Common myeloid progenitor, CD34-positive (primary cell): ENCODE results near the gene PPP1R7.
A peak's percentile ranks its signal among the peaks of the same experiment; 100 is the strongest.

Experiments
- CTCF ChIA-PET: fragments of 350-600 bp; sonication (Branson Sonifier 250); formaldehyde crosslinking; loops from one replicate; lab custom pipeline; 2021; ENCODE audit warnings: antibody characterized with exemption; lab: Charles Lee
- POLR2A ChIA-PET: fragments of 350-600 bp; sonication (Branson Sonifier 250); formaldehyde crosslinking; loops from one replicate; lab custom pipeline; 2021; ENCODE audit warnings: antibody characterized with exemption; lab: Charles Lee
- DNase-seq, 3 donors: peaks; one replicate each; pipeline versions ENCODE4 v3.0.0 to v3.0.0-alpha.2; 2013
- H3K27ac ChIP-seq, 2 experiments: 1 replicate in 1 of 2; 2 replicates in 1 of 2; pipeline ENCODE4 v1.7.0; 2013; ENCODE audit warnings: inconsistent platforms in 2 of 2, low read length in 2 of 2, mild to moderate bottlenecking in 2 of 2, low read depth in 1 of 2, moderate library complexity in 1 of 2; ENCODE audit not compliant: severe bottlenecking in 2 of 2, insufficient read depth in 1 of 2, poor library complexity in 1 of 2
- H3K27me3 ChIP-seq, 5 experiments: replicated peaks in 2 of 5; 1 replicate in 3 of 5; 2 replicates in 2 of 5; pipeline versions ENCODE4 v1.6.1 to v1.7.0; 2013; ENCODE audit warnings: low read length in 4 of 5, mild to moderate bottlenecking in 2 of 5, moderate library complexity in 2 of 5, inconsistent platforms in 1 of 5; ENCODE audit not compliant: insufficient read depth in 5 of 5, control insufficient read depth in 4 of 5
- H3K36me3 ChIP-seq, 4 experiments: 1 replicate in 2 of 4; 2 replicates in 2 of 4; pipeline versions ENCODE4 v1.6.1 to v1.7.0; 2013; ENCODE audit warnings: low read length in 3 of 4, control low read depth in 1 of 4, mild to moderate bottlenecking in 1 of 4; ENCODE audit not compliant: control insufficient read depth in 4 of 4, insufficient read depth in 4 of 4
- H3K4me1 ChIP-seq, 4 experiments: 1 replicate in 3 of 4; 2 replicates in 1 of 4; pipeline versions ENCODE4 v1.6.1 to v1.7.1; 2013; ENCODE audit warnings: low read length in 3 of 4, mild to moderate bottlenecking in 3 of 4, control low read depth in 1 of 4, inconsistent platforms in 1 of 4, moderate library complexity in 1 of 4; ENCODE audit not compliant: control insufficient read depth in 4 of 4, insufficient read depth in 4 of 4; ENCODE audit errors: control extremely low read depth in 1 of 4
- H3K4me3 ChIP-seq, 7 experiments: 1 replicate in 4 of 7; 2 replicates in 3 of 7; pipeline versions ENCODE4 v1.5.1 to v1.7.0; 2013; ENCODE audit warnings: mild to moderate bottlenecking in 7 of 7, low read length in 6 of 7, moderate library complexity in 6 of 7, inconsistent platforms in 2 of 7, low read depth in 2 of 7, control low read depth in 1 of 7; ENCODE audit not compliant: insufficient read depth in 4 of 7, control insufficient read depth in 1 of 7; ENCODE audit errors: extremely low read depth in 1 of 7
- H3K9me3 ChIP-seq, 5 experiments: 1 replicate in 4 of 5; 2 replicates in 1 of 5; pipeline versions ENCODE4 v1.6.1 to v1.7.1; 2013; ENCODE audit warnings: low read length in 4 of 5, mild to moderate bottlenecking in 2 of 5, inconsistent platforms in 1 of 5, low read depth in 1 of 5, moderate library complexity in 1 of 5; ENCODE audit not compliant: control insufficient read depth in 4 of 5, insufficient read depth in 2 of 5; ENCODE audit errors: control extremely low read depth in 1 of 5
- whole genome bisulfite sequencing: methylation state at CpG from one replicate; pipeline ENCODE4 v1.1.5; 2013; ENCODE audit not compliant: insufficient coverage; 5-methylcytosine and 5-hydroxymethylcytosine counted together

The PPP1R7 gene

GRCh38 chr2:241121008-241121407 lies 29.3 kb upstream of the PPP1R7 start:
- Histone ChIP-seq H3K27me3 (no peaks in the 10 kb centered on the region), H3K4me1 (no peaks in the 10 kb centered on the region), H3K4me3 (no peak overlapping the region), H3K9me3 (peaks cover 0 to 3% (median 0%) of the 10 kb centered on the region in 5 experiments), H3K36me3 (peaks cover 2 to 45% (median 27%) of the 10 kb centered on the region in 4 experiments), H3K27ac (no peak overlapping the region)
- DNase-seq: no peak
- ChIA-PET POLR2A (no interaction called here), CTCF (no interaction called here)
- no CpG with 5 or more reads among the region's 5 CpGs for WGBS

DNA sequence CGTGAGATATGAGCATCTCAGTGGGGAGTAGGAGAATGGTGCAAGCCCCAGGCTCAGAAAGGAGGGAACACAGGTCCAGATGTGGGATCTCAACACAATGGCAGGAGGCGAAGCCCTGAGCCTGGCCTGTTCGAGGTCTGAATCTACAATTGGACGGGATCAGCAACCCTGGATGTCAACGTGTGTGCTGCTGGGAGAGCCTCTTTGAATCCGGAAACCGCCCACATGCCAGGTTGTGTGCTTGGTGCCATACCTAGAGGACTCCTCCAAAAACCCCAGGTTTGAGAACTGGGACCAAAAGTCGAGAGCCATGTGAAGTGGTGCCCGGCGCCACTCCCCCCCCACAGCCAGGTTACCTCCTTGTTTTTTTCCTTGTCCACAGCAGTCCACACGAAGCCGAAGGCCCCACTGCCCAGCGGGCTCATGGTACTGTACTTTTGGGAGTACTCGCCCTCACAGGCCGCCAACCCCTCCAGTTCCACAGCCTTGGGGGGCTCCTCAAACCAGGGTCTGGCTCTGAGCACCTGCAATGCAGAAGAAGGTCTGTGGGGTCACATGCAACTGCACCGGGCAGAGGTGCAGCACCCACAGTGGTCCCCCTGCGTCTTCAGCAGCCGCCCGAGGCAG lies 27.8 kb upstream of the PPP1R7 start:
- Histone ChIP-seq H3K27me3 (no peaks in the 10 kb centered on the region), H3K4me1 (no peaks in the 10 kb centered on the region), H3K9me3 (peaks cover 0 to 3% (median 0%) of the 10 kb centered on the region in 5 experiments), H3K27ac (no peak overlapping the region), H3K4me3 (no peak overlapping the region), H3K36me3 (peaks cover 2 to 49% (median 31%) of the 10 kb centered on the region in 4 experiments)
- WGBS: 98% methylated on average over 16 of the region's 19 CpGs
- DNase-seq: no peak
- ChIA-PET POLR2A (no interaction called here), CTCF (no interaction called here)

GRCh38 chr2:241123816-241124536 lies 26.3 kb upstream of the PPP1R7 start:
- Histone ChIP-seq H3K9me3 (peaks cover 0 to 3% (median 0%) of the 10 kb centered on the region in 5 experiments), H3K27me3 (no peaks in the 10 kb centered on the region), H3K4me1 (no peaks in the 10 kb centered on the region), H3K36me3 (peaks cover 2 to 52% (median 30%) of the 10 kb centered on the region in 4 experiments), H3K27ac (no peak overlapping the region), H3K4me3 (no peak overlapping the region)
- ChIA-PET POLR2A (interaction anchor here (0.7 to 0.9 kb wide), 2 partner anchors 9 to 11 kb away, joined by 3 read pairs; no protein-coding TSS in a partner anchor), CTCF (interaction anchor here (1.0 to 1.1 kb wide), 2 partner anchors 10 to 165 kb away, joined by 3 read pairs; no protein-coding TSS in a partner anchor)
- WGBS: 98% methylated on average over 12 of the region's 16 CpGs
- DNase-seq: peak in 1 of 3 donors; percentile 21

GRCh38 chr2:241125626-241126025 lies 24.6 kb upstream of the PPP1R7 start:
- WGBS: 98% methylated on average over 10 of the region's 13 CpGs
- H3K4me1 ChIP-seq: no peaks in the 10 kb centered on the region
- no peak for DNase-seq

DNA sequence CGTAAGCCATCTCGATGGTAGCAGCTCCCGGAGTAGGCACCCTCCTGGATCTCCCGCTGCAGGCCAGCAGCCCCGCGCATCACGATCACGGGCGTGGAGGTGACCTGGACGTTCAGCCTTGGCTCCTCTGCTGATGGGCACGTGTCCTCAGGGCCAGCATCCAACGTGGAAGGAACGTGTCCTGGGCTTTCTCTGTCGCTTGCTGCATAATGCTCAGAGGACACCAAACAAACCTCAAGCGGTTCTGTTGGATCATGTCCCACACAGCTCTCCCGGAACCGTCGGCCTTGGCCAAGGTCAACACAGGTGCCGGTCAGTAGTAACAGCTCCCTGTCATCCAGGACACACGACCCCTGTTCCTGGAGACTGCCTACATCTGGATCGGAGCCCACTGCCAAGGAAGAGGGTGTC lies 24.1 kb upstream of the PPP1R7 start:
- no peak for DNase-seq
- no peak overlapping the region for H3K4me3 ChIP-seq
- no peak overlapping the region for H3K27ac ChIP-seq
- CTCF ChIA-PET: interaction anchor here (1.6 kb wide), 1 partner anchor 48 kb away, joined by 3 read pairs; no protein-coding TSS in a partner anchor
- H3K27me3 ChIP-seq: no peaks in the 10 kb centered on the region
- H3K4me1 ChIP-seq: no peaks in the 10 kb centered on the region
- WGBS: 98% methylated on average over 21 of the region's 21 CpGs
- peaks cover 0 to 55% (median 32%) of the 10 kb centered on the region in 4 experiments for H3K36me3 ChIP-seq
- no peaks in the 10 kb centered on the region for H3K9me3 ChIP-seq
- POLR2A ChIA-PET: no interaction called here

More at GRCh38 chr2:241125626-241126025, 24.6 kb upstream of the PPP1R7 start:
- no peak overlapping the region for H3K4me3 ChIP-seq
- H3K27ac ChIP-seq: no peak overlapping the region
- ChIA-PET POLR2A (no interaction called here), CTCF (interaction anchor here (1.6 kb wide), 1 partner anchor 48 kb away, joined by 3 read pairs; no protein-coding TSS in a partner anchor)
- H3K36me3 ChIP-seq: peaks cover under 1 to 60% (median 36%) of the 10 kb centered on the region in 4 experiments
- H3K27me3 ChIP-seq: no peaks in the 10 kb centered on the region
- peaks cover 0 to 3% (median 0%) of the 10 kb centered on the region in 5 experiments for H3K9me3 ChIP-seq

GRCh38 chr2:241126771-241127202 lies 23.5 kb upstream of the PPP1R7 start:
- H3K36me3 ChIP-seq: peaks cover 0 to 53% (median 30%) of the 10 kb centered on the region in 4 experiments
- WGBS: 98% methylated on average over 17 of the region's 18 CpGs
- no peaks in the 10 kb centered on the region for H3K27me3 ChIP-seq
- no peaks in the 10 kb centered on the region for H3K9me3 ChIP-seq
- no peaks in the 10 kb centered on the region for H3K4me1 ChIP-seq
- DNase-seq: no peak
- H3K27ac ChIP-seq: no peak overlapping the region
- no peak overlapping the region for H3K4me3 ChIP-seq
- POLR2A ChIA-PET: no interaction called here
- CTCF ChIA-PET: interaction anchor here (1.6 kb wide), 1 partner anchor 49 kb away, joined by 3 read pairs; no protein-coding TSS in a partner anchor

GRCh38 chr2:241128266-241128665 lies 22.0 kb upstream of the PPP1R7 start:
- POLR2A ChIA-PET: no interaction called here
- Histone ChIP-seq H3K27ac (no peak overlapping the region), H3K9me3 (no peaks in the 10 kb centered on the region), H3K4me1 (no peaks in the 10 kb centered on the region), H3K36me3 (peaks cover 0 to 54% (median 26%) of the 10 kb centered on the region in 4 experiments), H3K4me3 (no peak overlapping the region), H3K27me3 (no peaks in the 10 kb centered on the region)
- 100% methylated on average over 8 of the region's 8 CpGs for WGBS
- no peak for DNase-seq
- CTCF ChIA-PET: no interaction called here
